GM19043 (cell line): ENCODE data around the gene SNED1.
A peak's percentile ranks its signal among the peaks of the same experiment; 100 is the strongest.

Source experiments
- ATAC-seq: cut with Tn5 transposase; IDR thresholded peaks from one replicate; pipeline ENCODE4 v1.9.1; 2021; ENCODE audit warnings: low read depth; ENCODE audit not compliant: unreplicated experiment

The SNED1 gene

DNA sequence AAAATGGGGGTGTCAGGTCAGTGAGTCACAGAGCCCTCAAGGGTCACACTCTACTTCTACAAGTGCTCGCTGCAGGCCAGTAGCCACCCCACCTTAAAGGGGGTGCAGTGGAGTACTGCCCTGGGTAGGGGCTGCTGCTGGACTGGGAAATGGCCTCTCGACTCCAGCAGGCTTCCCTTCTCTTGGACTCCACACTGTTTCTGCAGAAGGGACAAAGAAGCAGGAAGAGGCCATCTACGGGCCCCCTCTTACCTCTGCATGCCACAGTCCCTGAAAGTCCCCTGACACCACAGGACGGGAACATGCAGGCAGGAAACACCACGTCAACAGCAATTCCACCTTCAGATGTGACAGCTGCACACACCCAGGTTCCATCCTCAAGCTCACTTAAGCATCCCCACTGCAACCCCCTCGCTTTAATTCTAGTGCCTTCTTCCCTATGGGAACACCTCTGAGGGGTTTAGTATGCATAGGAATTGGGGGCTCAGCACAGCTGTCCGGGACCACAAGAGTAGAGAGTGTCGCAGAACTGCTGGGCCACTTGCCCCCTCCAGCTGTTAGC lies 22.3 kb downstream of the SNED1 start:
- no peak for ATAC-seq

GRCh38 chr2:241025639-241026038 lies 27.2 kb downstream of the SNED1 start:
- no peak for ATAC-seq

- no peak for ATAC-seq
Observed at GRCh38 chr2:241029599-241030332, 31.3 kb downstream of the SNED1 start.

DNA sequence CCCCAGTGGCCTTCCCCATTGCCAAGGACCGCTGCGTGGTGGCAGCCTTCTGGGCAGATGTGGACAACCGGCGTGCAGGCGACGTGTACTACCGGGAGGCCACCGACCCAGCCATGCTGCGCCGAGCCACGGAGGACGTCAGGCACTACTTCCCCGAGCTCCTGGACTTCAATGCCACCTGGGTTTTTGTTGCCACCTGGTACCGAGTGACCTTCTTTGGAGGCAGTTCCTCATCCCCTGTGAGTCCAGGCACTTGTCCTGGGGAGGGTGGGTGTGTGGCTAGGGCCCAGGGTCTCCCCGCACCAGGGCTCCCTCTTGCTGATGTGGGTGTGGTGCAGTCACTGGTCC lies 31.9 kb downstream of the SNED1 start:
- ATAC-seq: no peak

- ATAC-seq: no peak
Observed at GRCh38 chr2:241030883-241031282, 32.5 kb downstream of the SNED1 start.

DNA sequence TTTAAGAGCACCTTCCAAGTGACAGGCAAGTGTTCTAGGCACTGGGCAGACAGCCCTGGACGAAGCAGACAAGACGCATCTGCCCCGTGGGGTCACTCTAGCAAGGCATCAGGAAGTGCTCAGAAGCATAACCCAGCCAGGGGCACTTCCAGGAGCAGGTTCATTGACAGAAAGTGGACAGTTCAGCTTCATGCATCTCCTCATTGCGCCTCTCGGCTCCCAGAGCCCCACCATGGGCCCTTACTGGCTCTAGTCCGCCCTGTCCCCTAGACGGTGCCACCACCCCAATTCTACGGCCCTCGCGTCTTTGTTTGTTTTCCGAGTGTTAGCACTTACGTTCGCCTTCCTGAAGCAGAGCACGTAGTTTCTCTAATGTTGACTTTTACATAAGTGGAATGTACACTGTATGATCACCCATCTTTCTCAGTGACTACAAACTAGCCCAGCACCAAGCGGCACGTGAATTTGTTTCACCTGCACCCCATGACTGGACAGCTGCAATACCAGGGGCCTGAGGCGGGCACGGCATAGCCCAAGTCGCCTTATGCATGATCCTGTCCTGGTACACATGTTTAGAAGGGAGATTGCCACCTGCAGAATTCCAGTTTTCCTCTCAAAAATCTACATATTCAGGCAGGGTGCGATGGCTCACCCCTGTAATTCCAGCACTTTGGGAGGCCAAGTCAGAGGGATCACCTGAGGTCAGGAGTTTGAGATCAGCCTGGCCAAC lies 33.2 kb downstream of the SNED1 start:
- no peak for ATAC-seq

DNA sequence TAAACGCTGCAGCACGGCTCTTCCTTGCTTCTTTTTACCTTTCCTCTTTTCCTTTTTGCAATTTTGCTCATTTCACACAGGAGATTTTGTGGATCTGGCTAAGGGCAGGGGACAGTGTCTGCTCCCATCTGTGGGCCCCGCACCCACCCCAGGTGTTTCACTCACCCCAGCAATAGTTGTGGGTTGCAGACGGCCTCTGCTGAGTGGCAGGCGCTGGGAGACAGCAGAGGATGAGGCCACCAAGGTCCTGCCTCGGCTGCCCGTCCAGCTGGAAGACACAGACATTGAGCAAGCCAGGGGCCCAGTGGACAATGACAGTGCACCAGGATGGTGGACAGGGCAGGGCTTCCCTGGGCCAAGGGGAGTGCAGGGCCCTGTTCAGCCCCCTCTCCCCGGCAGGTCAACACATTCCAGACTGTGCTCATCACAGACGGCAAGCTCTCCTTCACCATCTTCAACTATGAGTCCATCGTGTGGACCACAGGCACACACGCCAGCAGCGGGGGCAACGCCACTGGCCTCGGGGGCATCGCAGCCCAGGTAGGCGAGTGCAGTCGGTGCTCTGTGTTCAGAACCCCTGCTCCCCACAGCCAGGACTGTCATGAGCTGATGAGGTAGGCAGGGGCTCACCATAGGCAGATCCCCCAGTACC lies 35.0 kb downstream of the SNED1 start:
- no peak for ATAC-seq

DNA sequence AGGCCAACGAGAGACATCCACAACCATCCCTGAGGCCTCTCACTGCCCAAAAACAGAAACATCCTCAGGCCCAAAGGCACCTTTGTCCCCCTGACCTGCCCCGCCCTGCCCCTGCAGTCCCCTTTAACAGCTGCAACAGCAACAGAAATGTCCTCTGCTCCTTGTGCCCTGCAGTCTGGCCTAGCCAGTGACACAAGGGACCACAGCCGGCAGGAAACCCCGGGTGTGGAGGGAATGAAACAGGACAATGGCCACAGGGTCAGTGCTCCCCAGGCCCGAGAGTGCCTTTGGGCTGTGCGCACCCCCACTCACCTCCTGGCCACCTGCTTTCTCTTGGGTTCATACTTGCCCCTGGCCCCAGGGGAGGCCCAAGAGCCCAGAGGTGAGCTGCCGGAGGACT lies 35.6 kb downstream of the SNED1 start:
- ATAC-seq: no peak

DNA sequence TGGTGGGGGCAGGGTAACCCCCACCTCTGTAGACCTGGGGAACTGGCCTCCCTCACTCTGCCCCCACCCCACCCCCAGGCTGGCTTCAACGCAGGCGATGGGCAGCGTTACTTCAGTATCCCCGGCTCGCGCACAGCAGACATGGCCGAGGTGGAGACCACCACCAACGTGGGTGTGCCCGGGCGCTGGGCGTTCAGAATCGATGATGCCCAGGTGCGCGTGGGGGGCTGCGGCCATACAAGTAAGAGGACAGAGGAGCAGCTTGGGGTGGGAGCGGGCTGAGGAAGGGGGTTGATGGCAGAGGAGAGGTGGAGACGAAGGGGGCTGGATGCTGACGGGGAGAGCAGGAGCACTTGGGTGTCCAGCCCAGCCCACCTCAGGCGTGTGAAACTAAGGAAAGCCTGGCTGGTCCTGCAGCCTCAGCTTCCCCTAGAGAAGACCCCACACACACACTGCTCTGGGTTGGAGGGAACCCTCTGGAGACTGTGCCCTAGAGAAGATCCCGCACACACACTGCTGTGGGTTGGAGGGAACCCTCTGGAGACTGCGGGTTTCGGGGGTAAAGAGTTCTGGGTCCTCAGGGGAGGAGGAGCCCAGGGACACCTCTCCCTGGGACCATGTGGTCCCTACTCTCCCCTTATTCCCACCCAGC lies 36.2 kb downstream of the SNED1 start:
- no peak for ATAC-seq

- ATAC-seq: no peak
Observed at GRCh38 chr2:241035142-241035817, 36.9 kb downstream of the SNED1 start.

- no peak for ATAC-seq
Observed at GRCh38 chr2:241035818-241036396, 37.5 kb downstream of the SNED1 start.

DNA sequence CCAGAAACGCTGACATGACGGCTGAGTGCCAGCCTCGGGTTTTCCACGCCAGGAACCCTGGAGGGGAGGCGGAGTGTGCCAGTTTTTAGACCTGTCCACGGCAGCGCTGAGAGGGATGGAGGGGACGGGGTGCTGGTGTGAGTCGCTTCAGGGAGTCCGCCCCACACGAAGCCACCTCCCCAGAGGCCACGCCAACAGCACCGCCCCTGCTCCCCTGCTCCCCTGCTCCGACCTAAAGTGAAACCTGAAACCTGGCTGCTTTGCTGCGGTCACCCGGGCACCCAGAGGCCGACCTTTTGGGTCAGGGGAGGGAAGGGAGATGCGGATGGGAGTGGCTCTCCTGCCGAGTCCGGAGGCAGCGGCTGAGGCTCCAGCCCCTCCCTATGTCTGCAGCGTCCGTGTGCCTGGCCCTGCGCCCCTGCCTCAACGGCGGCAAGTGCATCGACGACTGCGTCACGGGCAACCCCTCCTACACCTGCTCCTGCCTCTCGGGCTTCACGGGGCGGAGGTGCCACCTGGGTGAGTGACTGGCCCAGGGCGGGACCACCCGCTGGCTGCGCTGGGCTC lies 38.1 kb downstream of the SNED1 start:
- ATAC-seq: peak; percentile 59

- peak; percentile 27 for ATAC-seq
Observed at GRCh38 chr2:241036964-241037421, 38.6 kb downstream of the SNED1 start.

DNA sequence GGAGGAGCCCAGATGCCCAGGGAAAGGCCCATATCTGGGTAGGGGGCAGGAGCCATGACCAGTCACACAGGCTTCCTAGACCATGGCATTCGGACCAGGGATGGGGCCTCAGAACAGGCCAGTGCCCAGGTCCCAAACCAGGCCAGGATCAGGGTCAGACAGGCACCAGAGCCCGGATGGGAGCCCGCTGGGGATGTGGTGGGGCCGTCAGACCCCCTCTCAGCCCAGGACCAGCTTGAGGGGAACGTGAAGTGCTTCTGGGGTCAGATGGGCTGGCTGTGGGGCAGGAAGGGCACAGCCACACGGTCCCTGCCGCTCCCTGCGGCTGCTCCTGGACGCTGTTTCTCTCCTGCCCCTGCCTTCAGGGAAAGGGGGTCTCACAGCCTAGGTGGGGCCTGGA lies 39.1 kb downstream of the SNED1 start:
- no peak for ATAC-seq

- no peak for ATAC-seq
Observed at GRCh38 chr2:241038374-241039180, 40.2 kb downstream of the SNED1 start.

DNA sequence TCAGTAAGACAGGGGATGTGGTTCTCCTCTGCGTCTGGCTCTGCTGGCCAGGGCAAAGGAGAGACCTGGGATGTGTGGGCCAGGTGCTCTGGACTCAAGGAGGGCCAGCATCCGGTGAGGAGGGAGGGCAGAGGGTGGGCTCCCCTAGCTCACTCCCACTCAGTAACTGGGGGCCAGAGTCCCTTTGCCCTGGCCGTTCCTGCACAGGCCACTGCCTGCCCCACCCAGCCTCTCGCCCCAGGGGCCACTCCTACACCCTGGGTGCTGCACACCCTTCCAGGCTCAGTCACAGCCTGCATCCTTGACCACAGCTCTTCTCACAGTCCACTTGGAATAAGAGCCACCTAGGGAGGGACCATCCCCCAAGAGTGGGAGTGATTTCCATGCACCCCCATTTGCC lies 41.0 kb downstream of the SNED1 start:
- ATAC-seq: no peak

- no peak for ATAC-seq
Observed at GRCh38 chr2:241040081-241040803, 41.8 kb downstream of the SNED1 start.

- ATAC-seq: peak; percentile 69
Observed at GRCh38 chr2:241041589-241042158, 43.3 kb downstream of the SNED1 start.
